Activated naive CD4-positive, alpha-beta T cell treated with anti-CD3 and anti-CD28 coated beads, Interleukin-2, amount 50 U/mL, for 16 hours (primary cell): Measurements from ENCODE around the gene CCT3.

Source experiments
- DNase-seq: peaks from one replicate; pipeline ENCODE4 v3.0.0-alpha.2; 2020

CCT3 gene

DNA sequence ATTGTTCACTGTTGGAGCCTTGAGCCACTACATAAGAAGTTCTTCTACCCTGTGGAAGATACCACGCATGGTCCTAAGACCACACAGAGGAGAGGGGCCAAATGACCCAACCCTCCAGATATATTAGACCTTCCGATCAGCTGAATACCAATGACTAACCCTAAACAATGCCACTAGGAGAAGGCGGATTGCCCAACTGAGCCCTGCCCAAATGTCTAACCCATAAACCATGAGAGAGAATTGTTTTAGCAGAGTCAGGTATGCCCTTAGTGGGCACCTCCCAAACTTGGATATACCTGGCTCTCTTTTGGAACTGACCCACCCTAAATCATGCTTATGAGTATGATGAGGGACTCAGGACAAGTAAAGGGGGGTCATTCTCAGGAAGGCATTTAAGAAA lies 67.8 kb downstream of the CCT3 start:
- DNase-seq: no peak

DNA sequence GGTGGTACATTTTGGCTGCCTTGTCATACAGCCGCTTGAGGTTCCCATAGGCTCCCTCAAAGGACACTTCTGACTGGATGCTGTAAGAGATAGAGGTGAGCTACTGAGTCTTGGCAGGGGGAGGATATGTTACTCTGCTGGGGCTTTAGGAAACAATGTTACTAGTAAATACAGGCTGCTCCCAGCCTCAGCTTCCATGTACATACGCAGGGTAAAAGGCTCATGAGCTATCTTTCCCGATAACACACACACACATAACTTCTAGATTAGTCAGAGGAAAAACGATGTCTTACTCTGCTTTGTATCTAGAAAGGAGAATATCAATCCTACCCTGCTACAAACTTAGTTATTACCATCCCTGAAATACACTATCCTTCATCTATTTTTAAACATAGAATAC lies 69.8 kb downstream of the CCT3 start:
- no peak for DNase-seq

DNA sequence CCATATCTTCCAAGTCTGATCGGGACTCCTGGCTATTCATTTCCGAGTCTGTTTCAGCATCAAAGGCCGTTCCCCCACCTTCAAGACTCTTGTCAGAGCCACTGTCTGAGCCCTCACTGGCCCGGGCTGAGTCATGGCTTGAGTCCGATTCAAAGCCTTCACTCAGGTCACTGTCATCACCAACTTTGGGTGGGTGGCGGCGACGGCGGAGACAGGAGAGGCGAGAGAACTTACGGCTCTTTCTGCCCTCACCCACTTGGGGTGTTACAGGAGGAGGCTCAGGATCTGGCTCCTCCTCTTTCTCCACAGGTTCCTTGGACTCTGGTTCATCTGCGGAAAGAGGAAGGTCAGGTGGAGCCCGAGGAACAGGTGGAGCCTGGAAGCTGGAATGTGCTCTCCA lies 72.0 kb downstream of the CCT3 start:
- no peak for DNase-seq

DNA sequence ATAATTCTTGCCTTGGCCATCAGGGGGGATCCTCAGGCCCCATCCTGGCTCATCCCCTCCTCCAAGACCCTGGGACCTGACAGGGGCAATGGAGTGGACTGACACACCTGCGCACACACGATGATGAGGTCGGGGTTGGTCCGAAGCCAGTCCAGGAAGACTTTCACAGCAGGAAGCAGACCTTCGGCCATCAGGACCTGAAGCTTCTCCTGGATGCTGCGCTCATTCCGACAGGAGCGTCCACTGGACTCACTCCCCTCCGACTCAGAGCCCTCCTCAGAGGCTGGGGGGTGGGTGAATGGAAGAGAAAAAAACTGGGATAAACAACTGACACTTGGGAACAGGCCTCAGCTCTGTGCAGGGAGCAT lies 74.8 kb downstream of the CCT3 start:
- no peak for DNase-seq

DNA sequence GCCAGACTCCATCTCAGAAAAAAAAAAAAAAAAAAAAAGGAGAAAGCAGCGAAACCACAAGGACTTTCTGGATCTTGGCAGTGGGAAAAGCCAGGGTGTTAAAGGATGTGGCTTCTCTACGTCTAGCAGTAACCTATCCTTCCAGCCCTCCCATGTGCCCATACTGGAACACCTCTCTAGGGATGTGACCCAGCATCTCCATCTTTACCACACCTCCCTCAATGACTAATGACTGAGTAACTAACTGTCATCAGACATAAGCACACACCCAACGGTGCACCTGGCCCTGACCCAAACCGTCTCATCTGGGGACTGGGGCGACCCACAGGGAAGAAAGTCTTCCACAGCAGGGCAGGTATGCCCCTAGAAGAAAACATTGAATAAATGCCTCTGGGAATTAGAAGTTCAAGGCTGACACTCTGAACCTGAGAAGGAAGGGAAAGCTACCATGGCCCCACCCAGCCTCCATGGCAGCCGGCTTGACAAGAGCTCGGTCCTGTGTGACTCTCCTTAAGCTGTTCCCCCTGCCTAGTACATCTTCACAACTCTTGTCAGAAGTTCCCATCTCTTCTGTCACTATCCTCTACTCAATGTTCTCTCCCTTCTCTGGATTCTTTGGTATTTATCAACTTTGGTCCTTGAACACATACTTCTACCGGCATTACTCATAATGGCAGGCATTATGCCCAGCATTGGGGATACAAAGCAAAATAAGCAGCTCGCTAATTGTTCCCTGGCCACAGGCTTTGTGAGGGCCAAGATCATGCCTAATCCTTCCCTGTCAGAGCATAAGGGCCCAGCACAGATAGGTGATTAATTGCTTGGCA lies 75.4 kb downstream of the CCT3 start:
- no peak for DNase-seq

DNA sequence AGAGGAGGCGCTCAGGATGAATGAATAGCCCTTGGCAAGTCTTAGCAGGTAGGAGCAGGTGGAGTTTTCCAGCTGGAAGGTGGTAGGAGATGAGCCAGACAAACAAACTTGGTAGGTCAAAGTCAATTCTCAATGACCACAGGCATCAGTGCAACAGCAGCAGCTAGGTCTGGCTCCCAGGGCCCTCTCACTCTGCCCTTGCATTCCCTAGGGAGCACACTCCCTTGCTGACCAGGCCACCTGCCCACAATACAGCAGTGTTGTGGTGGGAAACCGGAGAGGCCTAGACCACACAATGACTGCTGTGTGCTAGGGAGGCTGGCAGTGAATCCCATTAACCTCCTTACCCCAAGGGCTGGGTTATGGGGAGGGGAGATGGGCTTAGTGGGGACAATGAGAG lies 77.2 kb downstream of the CCT3 start:
- DNase-seq: no peak

DNA sequence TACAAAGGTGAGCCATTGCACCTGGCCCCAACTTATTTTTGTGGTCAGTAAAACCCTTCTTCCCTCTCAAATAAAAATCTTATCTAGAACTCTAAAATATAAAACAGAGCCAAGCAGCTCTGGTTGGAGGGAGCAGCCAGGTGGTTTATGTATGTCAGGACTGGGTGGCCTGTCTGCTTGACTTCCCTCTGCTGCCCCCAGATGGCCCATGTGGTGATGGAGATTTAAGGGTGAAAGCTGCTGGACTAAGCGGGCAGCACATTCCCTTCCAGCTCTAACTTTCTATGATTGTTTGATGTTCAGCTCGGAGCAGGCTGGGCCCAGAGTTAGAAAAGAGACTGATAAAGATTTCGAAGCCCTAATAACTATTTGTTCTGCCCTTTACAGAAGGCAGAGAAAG lies 78.3 kb downstream of the CCT3 start:
- no peak for DNase-seq
